ENCODE measurements around the gene ICOSLG. TPM values are rescaled to one million over a fixed set of nuclear protein-coding genes. Genes with fewer than 3 reads are reported as not detected.
"Not testable (repeated sequence)": the region's sequence is repeated elsewhere in the genome, so short reads cannot be mapped to it uniquely, and the experiment has no call there.

The ICOSLG gene
- total RNA-seq, 1 donor from 2014 or later: not detected

GRCh38 chr21:44285138-44285992 lies 44.6 kb upstream of the ICOSLG start, which contains the start of gene AIRE:
TSS of gene AIRE (plus strand) at chr21:44285876. CDS start at chr21:44286007, 131 bp downstream.
- no peak for TF ChIP-seq CTCF (IDR thresholded peaks at IDR 0.05)
- Histone ChIP-seq H3K36me3 (no peaks in the 10 kb centered on the region), H3K4me1 (no peaks in the 10 kb centered on the region), H3K27ac (no peak within 1 kb of the TSS), H3K27me3 (no peaks in the 10 kb centered on the region), H3K4me3 (peak within 1 kb of the TSS; percentile 15 to 35), H3K9me3 (no peaks in the 10 kb centered on the region)
- DNase-seq (ENCODE audit: low spot score in 2 of 2): no peak
- intact Hi-C loops (cut with DNase I): no loop called here

GRCh38 chr21:44283948-44284347 lies 43.2 kb upstream of the ICOSLG start:
- no peaks in the 10 kb centered on the region for H3K27me3 ChIP-seq

GRCh38 chr21:44283211-44283785 lies 42.6 kb upstream of the ICOSLG start:
- H3K4me3 ChIP-seq; H3K4me1 ChIP-seq; intact Hi-C loops (cut with DNase I); H3K27me3 ChIP-seq; H3K27ac ChIP-seq; DNase-seq (ENCODE audit: low spot score in 2 of 2); H3K9me3 ChIP-seq; H3K36me3 ChIP-seq: not testable (repeated sequence)

More at GRCh38 chr21:44283948-44284347, 43.2 kb upstream of the ICOSLG start:
- DNase-seq (ENCODE audit: low spot score in 2 of 2): no peak
- intact Hi-C loops (cut with DNase I): no loop called here
- Histone ChIP-seq H3K27ac (no peak overlapping the region), H3K9me3 (no peaks in the 10 kb centered on the region), H3K4me3 (no peak overlapping the region), H3K4me1 (no peaks in the 10 kb centered on the region), H3K36me3 (no peaks in the 10 kb centered on the region)
- TF ChIP-seq CTCF (IDR thresholded peaks at IDR 0.05): no peak

- H3K27me3 ChIP-seq: no peaks in the 10 kb centered on the region
- TF ChIP-seq CTCF (IDR thresholded peaks at IDR 0.05): no peak
- no peaks in the 10 kb centered on the region for H3K4me1 ChIP-seq
- no peak overlapping the region for H3K27ac ChIP-seq
- intact Hi-C loops (cut with DNase I): no loop called here
- H3K4me3 ChIP-seq: no peak overlapping the region
- H3K36me3 ChIP-seq: no peaks in the 10 kb centered on the region
- no peaks in the 10 kb centered on the region for H3K9me3 ChIP-seq
- DNase-seq (ENCODE audit: low spot score in 2 of 2): no peak
Observed at GRCh38 chr21:44282370-44282769, 41.6 kb upstream of the ICOSLG start.

GRCh38 chr21:44281801-44282200 lies 41.1 kb upstream of the ICOSLG start:
- intact Hi-C loops (cut with DNase I): no loop called here
- H3K27me3 ChIP-seq: no peaks in the 10 kb centered on the region
- no peaks in the 10 kb centered on the region for H3K4me1 ChIP-seq
- H3K27ac ChIP-seq: no peak overlapping the region
- no peaks in the 10 kb centered on the region for H3K36me3 ChIP-seq
- DNase-seq (ENCODE audit: low spot score in 2 of 2): no peak
- no peak for TF ChIP-seq CTCF (IDR thresholded peaks at IDR 0.05)
- H3K9me3 ChIP-seq: no peaks in the 10 kb centered on the region
- H3K4me3 ChIP-seq: no peak overlapping the region
